NCI-H2029 treated with DMSO at 0.1 percent for 48 hours (cell line): Measurements from ENCODE around the gene PRDX6.
"Not testable (repeated sequence)": the region's sequence is repeated elsewhere in the genome, so short reads cannot be mapped to it uniquely, and the experiment has no call there.

Experiments
- DNase-seq: peaks from one replicate; lab custom pipeline; 2025; lab: John Stamatoyannopoulos, UW

The PRDX6 gene, protein sequence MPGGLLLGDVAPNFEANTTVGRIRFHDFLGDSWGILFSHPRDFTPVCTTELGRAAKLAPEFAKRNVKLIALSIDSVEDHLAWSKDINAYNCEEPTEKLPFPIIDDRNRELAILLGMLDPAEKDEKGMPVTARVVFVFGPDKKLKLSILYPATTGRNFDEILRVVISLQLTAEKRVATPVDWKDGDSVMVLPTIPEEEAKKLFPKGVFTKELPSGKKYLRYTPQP

DNA sequence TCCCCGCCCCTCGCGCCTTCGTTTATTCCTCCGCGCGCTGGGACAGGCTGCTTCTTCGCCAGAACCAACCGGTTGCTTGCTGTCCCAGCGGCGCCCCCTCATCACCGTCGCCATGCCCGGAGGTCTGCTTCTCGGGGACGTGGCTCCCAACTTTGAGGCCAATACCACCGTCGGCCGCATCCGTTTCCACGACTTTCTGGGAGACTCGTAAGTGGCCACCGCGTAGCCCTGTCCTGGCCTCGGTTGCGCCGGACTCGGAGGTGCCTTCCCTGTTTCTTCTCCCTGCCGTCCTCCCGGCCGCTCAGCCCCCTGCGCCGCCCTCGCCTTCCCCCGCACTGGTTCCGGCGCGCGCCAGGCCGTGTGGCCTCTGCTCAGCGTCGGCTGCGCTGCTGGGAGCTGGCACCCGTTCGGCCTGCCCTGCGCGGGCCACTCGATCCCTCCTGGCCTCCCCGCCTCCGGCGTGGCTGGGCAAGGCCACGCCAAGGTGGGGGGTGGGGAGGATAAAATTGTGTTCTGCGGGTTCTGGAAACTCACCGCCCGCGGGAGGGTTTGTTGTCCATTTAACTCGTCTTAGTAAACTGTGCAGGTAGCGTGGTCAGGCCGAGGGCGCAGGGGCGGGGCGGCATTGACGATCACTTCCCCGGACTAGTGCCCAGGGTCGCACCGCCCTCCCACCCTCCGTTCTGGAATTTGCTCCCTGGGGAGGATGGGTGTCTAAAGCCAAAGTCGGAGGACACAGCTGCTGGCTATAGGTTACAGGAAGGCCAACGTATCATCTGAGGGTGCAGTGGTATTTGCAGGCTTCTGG lies at the start of gene PRDX6:
Gene PRDX6, plus strand, starts transcription at position 50 of the 808 bp plus-strand sequence. Its CDS starts 63 bp downstream, at position 113.
- peak; percentile 15 for DNase-seq

DNA sequence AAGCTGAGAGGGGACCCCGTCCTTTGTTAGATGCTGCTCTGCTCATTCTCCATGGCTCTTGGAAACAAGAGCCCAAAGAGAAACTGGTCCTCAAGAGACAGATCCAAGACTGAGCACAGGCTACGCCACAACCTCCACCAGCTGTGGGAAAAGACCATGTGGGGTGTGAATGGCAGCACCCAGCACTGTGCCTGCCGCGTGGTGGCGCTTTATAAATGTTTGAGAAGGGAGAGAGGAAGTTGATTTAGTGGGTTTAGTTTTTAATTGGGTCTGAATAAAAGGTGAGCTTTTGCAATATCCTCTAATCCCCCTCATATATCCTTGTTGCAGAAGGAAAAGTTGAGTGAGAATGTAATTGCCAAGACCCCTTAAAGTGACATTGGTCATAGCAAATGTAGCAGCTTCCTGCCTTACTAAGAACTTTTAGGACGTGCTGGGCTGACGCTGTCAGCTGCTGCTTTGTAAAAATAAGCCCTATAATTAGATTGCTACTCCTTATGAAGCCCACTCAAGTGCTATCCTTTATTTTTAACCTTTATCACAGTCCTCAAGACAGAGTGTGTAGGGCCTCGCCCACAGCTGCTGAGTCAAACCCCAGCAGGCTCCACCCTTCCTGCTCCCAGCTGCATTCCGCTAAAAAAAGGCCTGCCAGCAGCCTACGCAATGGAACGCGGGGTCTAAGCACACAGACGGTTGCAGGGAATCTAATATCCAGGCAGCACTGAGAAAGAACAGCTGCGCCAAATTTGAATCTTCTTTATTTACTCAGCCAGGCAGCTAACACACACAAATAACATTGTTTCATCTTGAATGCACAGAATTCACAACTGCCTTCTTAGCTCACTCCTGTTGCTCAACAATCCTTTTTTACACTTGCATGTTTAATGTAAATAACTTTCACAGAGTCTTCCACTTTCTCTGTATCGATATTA lies 47.4 kb upstream of the PRDX6 start:
- peak; percentile 1 for DNase-seq

DNA sequence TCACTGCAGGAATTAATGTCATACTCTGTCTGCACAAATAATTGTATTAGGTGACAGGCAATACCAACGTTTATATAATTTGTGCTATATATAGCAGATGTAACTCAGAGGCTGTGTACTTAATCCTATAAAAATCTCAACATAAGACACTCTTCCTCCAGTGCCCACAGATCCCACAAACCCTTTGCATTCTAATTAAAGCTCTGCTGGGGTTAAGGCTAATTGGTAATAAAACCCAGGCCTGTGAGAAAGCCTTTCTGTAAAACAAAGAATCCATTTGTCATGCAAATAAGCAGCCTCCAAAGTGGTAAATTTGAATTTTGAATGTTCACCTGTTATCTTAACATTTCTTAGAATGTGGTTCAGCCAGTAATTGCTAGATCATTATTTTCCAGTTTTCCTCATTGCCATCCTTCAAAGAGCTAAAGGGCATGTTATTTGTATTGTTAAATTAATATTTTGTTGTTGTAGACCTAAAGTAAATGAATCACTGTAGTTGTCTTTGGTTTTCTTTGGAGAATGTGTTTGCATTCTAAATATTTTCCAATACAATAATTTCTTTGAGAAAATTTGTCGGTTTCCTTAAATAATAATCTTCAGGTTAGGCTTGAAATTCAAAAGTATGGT lies 46.3 kb upstream of the PRDX6 start:
- DNase-seq: no peak

DNA sequence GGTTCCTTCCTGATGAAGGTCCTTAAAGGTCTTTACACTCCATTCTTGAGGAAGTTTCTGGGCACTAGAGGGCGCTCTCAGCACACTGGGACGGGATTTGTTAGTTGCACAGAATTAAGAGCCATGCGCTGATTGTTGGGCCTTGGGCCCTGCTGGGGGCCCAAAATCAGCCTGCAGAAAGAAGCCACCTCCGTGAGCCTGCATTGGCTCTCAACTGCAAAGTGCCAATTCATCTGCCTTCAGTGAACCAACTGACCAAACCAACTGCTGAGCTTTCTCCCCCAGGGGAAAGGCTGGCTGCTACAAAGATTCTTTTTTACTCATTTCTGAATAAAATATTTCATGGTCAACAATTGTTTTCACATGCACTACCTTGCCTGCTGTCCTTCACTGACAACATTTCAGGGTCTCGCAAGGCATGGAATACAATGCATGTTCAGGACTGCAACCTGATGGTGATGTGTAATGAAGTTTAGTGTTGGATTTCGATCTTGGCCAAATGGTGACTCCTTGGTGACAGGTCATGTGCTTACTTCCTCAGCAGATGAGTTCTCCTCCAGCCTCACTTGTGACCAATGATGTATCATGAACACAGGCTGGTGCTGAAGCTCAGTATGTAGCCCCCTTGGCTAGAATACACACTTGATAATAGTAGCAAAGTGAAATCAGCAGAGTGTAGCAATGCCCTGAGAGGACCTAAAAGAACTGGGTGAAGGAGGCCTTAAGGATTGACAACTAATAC lies 45.7 kb upstream of the PRDX6 start:
- DNase-seq: peak; percentile 34

DNA sequence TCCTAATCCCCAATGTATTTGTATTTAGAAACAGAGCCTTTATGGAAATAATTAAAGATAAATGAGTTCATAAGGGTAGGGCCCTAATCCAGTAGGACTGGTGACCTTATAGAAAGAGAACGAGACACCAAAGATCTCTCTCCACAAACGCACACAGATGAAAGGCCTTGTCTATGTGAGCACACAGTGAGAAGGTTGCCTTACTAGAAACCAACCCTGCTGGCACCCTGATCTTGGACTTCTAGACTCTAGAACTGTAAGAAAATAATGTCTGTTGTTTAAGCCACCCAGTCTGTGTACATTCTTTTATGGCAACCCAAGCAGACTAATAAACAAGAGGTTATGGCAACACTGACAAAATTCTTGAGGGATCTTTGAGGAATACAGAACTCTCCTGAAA lies 44.8 kb upstream of the PRDX6 start:
- no peak for DNase-seq

DNA sequence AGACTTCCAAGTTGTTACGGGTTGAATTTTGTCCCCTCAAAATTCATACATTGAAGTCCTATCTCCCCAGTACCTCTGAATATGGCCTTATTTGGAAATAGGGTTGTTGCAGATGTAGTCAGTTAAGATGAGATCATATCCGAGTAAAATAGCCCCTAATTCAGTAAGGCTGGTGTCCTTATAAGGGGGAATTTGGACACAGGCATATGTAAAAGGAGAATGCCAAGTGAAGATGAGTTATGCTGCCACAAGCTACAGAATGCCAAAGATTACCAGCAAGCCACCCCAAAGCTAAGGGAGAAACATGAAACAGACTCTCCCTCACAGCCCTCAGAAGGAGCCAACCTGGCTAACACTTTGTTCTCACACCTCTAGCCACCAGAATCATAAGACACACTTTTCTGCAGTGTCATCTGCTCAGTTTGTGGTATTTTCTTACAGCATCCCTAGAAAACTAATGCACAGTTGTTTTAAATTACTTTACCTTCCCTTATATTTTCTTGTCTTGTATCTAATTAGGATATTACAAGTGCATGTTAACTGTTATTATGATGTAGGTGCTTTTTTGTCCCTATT lies 43.3 kb upstream of the PRDX6 start:
- no peak for DNase-seq

DNA sequence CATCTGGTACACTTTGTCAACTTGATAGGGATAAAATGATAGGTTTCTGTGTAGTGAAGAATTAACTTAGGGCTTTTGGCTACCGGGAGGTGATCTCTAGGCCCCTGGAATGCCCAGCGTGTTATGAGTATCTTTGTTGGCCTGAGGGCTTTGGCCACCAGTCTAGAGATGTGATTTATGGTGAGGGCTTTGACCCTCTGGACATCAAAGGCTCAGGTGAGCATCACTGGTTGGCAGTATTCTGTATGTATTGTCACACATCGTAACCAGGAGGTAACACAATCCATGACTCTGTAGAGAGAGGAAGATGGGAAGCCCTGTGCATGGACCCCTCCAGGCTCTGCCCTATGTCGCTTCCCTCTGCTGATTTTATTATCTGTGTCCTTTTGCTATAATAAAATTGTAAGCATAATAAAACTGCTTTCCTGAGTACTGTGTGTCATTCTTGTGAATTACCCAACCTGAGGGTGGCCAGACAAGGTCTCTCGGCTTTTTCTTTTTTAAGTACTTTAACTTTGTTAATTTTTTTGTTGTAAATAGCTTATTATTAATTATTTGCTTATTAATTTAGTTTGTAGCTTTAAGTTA lies 40.2 kb upstream of the PRDX6 start:
- no peak for DNase-seq

DNA sequence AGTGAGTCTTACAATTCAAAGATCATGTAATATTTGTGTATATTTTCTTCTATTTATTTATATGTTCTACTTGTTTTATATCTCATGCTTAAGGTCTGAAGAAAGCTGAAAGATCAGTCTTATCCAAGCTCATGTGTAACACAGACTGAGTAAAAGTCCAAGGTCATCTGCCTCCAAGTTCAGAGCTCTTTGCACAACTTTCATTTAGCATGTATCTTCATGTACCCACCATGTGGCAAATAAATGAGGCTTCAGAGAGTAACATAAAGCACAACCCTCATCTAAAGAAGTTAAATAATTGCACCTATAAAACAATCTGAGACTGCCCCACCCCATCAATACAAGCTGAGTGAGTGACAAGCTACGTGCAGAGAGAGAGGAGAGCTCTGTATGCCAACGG lies 38.5 kb upstream of the PRDX6 start:
- DNase-seq: no peak

DNA sequence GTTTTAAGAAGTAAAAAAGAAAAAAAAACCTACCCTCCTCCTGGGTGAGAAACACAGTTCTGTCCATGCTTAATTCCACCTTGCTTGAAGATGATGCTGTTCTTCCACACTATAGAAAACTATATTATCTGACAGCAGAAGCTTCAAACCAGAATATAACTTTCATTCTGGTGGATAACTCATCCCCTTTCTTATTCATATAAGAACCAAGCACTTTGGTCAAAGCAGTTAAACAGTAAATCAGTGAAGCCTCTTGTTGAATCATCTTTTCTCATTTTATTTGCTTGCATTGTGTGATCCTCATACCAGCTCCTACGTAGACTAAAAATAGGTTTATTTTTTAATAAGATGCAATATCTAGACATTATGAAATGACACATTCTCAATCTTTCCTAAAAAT lies 36.7 kb upstream of the PRDX6 start:
- no peak for DNase-seq

DNA sequence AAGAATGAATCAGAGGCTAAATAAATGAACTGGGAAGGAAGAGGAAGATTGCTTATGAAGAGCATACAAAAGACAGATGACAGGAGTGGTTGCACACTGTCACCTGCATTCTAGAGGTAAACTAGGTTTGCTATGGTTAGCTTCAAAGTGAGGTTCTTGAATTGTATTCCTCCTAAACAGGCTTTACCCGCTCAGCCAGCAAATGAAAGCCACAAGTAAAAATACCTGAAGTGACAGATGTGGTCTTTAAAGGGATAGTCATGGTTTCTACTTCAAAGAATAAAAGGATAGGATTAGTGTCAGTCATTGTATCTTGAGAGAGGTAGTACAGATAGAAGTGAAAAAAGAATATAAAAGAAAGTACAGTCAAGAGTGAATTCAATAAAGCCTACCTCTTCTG lies 32.4 kb upstream of the PRDX6 start:
- DNase-seq: no peak

DNA sequence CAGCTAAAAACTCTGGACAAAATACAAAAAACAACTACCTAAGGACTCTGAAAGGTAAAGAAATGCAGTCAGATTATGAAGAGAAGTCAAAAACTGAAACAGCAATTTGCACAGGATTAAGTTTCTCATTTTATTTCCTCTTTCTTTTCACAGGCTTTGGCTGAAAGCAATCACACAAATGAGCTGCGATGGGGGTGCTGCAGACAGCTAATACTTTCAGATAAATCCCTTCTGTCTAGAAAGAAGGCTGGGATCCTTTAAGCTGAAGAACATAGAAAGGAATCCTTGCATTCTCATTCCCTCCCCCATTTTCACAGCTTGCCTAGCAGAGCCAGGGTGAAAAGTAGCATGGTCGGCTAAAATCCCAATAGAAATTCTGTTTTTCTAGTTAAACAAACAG lies 32.0 kb upstream of the PRDX6 start:
- DNase-seq: no peak

DNA sequence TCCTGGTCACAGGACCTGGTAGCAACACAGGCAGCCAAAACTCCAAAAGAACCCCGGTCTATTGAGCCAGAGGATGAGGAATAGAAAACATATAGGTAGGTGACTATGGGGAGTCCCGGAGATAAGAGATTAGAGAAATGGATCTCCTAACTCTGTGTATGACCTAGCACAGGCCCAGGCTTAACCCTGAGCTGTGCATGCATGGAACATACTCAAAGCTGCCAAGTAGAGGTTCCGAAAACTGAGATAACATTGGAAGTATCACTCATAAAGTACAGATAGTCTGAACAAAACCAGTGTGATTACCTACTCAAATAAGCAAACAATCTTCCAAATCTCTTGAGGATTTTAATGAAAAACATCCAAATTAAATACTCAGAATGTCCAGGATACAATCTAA lies 31.5 kb upstream of the PRDX6 start:
- no peak for DNase-seq

DNA sequence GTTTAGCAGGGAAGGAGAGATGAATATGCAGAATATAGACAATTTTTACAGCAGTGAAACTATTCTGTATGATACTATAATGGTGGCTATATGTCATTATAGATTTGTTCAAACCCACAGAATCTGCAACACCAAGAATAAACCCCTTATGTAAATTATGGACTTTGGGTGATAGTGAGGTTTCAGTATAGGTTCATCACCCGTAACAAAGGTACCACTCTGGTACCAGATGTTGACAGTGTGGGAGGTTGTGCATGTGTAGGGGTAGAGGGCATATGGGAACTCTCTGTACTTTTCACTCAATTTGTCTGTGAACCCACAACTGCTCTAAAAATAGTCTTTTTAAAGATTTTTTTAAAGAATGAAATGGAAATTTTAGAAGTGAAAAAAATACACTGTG lies 29.9 kb upstream of the PRDX6 start:
- DNase-seq: no peak

DNA sequence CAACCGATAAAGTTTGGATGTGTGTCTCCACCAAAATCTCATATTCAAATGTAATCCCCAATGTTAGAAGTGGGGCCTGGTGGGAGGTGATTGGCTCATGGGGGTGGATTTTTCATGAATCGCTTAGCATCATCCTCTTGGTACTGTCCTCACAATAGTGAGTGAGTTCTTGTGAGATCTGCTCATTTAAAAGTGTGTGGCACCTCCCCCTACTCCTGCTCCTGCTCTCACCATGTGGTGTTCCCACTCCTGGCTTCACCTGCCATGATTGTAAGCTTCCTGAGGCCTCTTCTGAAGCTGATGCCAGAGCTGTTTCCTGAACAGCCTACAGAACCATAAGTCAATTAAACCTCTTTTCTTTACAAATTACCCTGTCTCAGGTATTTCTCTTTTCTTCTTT lies 28.2 kb upstream of the PRDX6 start:
- no peak for DNase-seq

DNA sequence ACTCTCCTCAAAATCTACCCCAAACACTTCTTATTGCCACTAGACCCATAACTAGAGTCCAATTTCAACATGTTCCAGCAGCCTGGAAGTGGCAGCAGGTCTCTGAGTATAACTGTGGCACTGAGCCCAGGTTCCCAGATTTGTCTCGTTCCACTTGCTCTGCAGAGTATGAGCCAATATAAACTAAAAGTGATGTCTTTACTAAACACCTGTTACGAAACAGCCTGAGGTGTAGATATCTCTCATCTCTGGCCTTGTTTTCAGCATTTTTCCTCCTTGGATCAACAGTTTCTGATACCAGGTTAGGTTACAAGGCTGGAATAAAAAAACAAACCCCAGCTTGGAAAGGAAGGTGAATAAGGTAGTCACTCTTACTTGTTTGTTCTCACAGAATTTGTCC lies 25.2 kb upstream of the PRDX6 start:
- DNase-seq: peak; percentile 14

DNA sequence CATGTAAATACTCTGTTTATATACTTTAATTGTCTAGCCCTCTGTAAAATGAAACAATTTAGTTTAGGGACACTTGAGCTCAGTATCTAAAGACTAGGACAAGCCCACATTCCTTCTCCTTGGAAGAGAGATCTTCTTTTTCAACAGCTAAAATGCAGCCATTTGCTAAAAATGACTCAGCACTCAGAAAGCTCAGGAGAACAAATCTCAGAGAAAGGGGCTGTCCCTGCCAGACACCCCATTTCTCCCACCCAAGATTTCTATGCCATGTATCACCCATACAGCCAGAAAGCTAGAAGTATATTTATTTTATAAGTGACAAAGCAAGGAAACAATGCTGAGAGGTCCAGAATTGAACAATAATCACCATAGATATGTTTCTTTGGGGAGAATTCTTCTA lies 23.2 kb upstream of the PRDX6 start:
- DNase-seq: no peak

DNA sequence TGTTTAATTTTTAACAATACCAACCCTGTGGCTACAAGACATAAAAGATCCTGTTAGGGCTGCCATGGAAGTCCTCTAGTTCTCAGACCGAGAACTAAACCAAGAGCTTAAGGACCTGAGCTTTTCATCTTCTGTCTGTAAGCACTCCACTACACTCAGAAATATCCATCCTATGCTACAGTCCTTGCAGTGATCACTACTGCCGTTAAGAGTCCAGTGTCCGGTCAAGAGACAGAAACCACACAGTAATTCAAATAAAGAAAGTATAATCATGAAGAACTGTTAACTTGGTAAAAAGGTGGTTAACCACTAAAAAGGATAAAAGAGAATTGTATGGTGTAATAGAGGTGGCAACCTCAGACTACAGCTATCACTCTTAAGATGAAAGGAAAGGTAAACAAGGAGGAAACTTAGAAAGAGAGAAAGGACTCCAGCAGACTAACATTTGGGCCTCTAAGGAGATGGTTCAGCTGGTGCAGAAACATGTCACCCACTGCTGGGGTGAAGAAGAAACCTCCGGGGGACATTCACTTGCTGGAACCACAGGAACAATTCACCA lies 22.1 kb upstream of the PRDX6 start:
- DNase-seq: no peak

DNA sequence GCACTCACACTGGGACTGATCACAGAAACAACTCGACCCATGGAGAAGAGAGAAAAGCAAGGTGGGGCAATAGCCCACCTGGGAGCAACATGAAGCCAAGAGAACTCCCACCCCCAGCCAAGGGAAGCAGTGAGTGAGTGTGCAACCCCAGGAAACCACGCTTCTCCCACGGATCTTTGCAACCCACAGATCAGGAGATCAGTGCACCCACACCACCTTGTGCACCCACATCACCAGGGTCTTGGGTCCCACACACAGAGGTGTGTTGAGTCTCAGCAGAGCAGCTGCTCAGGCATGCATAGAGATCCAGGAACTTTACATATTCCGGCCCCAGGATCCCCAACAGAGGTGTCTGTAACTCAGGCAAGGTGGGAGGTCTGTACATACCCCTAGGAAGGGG lies 17.2 kb upstream of the PRDX6 start:
- DNase-seq: no peak

DNA sequence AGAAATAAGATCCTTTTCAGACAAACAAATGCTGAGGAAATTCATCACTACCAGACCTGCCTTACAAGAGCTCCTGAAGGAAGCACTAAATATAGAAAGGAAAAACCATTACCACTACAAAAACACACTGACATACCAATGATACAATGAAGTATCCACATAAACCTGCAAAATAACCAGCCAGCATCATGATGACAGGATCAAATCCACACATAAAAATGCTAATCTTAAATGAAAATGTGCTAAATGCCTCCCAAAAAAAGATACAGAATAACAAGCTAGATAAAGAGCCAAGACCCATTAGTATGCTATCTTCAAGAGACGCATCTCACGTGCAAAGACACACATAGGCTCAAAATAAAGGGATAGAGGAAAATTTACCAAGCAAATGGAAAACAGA lies 14.5 kb upstream of the PRDX6 start:
- DNase-seq: not testable (repeated sequence)

DNA sequence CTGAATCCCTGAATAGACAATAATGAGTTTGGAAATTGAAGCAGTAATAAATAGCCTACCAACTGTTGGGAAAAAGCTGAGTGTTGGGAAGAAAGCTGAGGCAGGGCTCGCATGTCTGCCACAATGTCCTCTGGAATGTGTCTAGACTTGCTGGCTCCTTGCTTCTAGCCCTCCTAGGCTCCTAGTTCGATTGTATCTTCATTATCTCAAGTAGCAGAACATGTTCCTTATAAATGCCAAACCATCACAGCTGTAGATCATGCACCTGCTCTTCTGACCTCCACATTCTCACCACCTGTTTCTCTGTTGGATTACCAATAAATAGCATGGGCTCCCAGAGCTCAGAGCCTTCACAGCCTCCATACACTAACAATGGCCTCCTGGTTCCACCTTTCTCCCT lies 12.9 kb upstream of the PRDX6 start:
- not testable (repeated sequence) for DNase-seq
